RWPE1 (cell line): ENCODE results near the gene GOLGA6B.
"Not testable (repeated sequence)": the region's sequence is repeated elsewhere in the genome, so short reads cannot be mapped to it uniquely, and the experiment has no call there.

Experiments
- CTCF ChIA-PET: fragments of 350-600 bp; sonication (Branson Sonifier 250); formaldehyde crosslinking; extraction: SDS; loops from one replicate; lab custom pipeline; 2021; lab: Yijun Ruan, JAX
- POLR2A ChIA-PET: fragments of 400-600 bp; formaldehyde crosslinking; extraction: SDS; loops from one replicate; lab custom pipeline; 2020; ENCODE audit warnings: antibody characterized with exemption; ENCODE audit not compliant: low non-redundant PET; lab: Yijun Ruan, JAX
- DNase-seq: peaks from one replicate; pipeline ENCODE4 v3.0.0; 2012; ENCODE audit warnings: low spot score
- H3K27ac ChIP-seq: fragments of 450-650 bp; 2 replicates; pipeline ENCODE4 v1.5.1; 2017
- CTCF ChIP-seq: fragments of 450-650 bp; conservative IDR thresholded peaks from 2 replicates; pipeline ENCODE4 v1.5.1; 2017; ENCODE audit warnings: low read depth, mild to moderate bottlenecking

GOLGA6B gene

GRCh38 chr15:72688697-72689096, 34.2 kb downstream of the GOLGA6B start:
- DNase-seq: no peak
- H3K27ac ChIP-seq: no peak overlapping the region
- POLR2A ChIA-PET: no interaction called here
- CTCF ChIA-PET: interaction anchor here (0.8 kb wide), 1 partner anchor 89 kb away, joined by 3 read pairs; no protein-coding TSS in a partner anchor
- no peak for TF ChIP-seq CTCF

- ChIA-PET POLR2A (no interaction called here), CTCF (no interaction called here)
- no peak overlapping the region for H3K27ac ChIP-seq
- no peak for TF ChIP-seq CTCF
- DNase-seq: no peak
These were observed 36.4 kb downstream of the GOLGA6B start for GRCh38 chr15:72690938-72691337.

- ChIA-PET POLR2A (no interaction called here), CTCF (interaction anchor here (0.7 kb wide), 1 partner anchor 91 kb away, joined by 3 read pairs; no protein-coding TSS in a partner anchor)
- no peak for TF ChIP-seq CTCF
- H3K27ac ChIP-seq: no peak overlapping the region
- no peak for DNase-seq
These were observed 44.4 kb downstream of the GOLGA6B start for GRCh38 chr15:72698938-72699337.

GRCh38 chr15:72700076-72700475, 45.6 kb downstream of the GOLGA6B start:
- no peak for TF ChIP-seq CTCF
- POLR2A ChIA-PET: no interaction called here
- DNase-seq: no peak
- CTCF ChIA-PET: no interaction called here
- no peak overlapping the region for H3K27ac ChIP-seq

GRCh38 chr15:72706266-72706665, 51.8 kb downstream of the GOLGA6B start:
- ChIA-PET CTCF (interaction anchor here (0.5 to 1.4 kb wide), 5 partner anchors 8 to 364 kb away, joined by 3 to 5 read pairs (median 3); no protein-coding TSS in a partner anchor), POLR2A (no interaction called here)
- no peak for DNase-seq
- no peak overlapping the region for H3K27ac ChIP-seq
- TF ChIP-seq CTCF: no peak

GRCh38 chr15:72708551-72709303, 54.2 kb downstream of the GOLGA6B start:
- H3K27ac ChIP-seq, POLR2A ChIA-PET, DNase-seq: not testable (repeated sequence)
- CTCF ChIA-PET: interaction anchor here (1.7 kb wide), 1 partner anchor 13 kb away, joined by 6 read pairs; no protein-coding TSS in a partner anchor
